B cell (primary cell): ENCODE measurements around the gene IFT122. TPM values are rescaled to one million over a fixed set of nuclear protein-coding genes. Genes with fewer than 3 reads are reported as not detected.
A peak's percentile ranks its signal among the peaks of the same experiment; 100 is the strongest.

ENCODE experiments used
- ATAC-seq: fragments of 200-7000 bp; cut with Tn5 transposase; one replicate; pipeline ENCODE4 v1.10.0; 2021; ENCODE audit warnings: low read depth, mild to moderate bottlenecking, moderate number of reproducible peaks, moderate library complexity
- CTCF ChIA-PET: fragments of 350-600 bp; sonication (Branson Sonifier 250); formaldehyde crosslinking; loops from one replicate; lab custom pipeline; 2021; ENCODE audit warnings: antibody characterized with exemption, inconsistent platforms; lab: Charles Lee
- POLR2A ChIA-PET: fragments of 350-600 bp; sonication (Branson Sonifier 250); formaldehyde crosslinking; loops from one replicate; lab custom pipeline; 2021; ENCODE audit warnings: antibody characterized with exemption; lab: Charles Lee
- DNase-seq: peaks from one replicate; pipeline ENCODE4 v3.0.0; 2013
- H2AFZ ChIP-seq: 2 replicates; pipeline ENCODE4 v1.6.1; 2012; ENCODE audit warnings: mild to moderate bottlenecking, low read depth, low read length; ENCODE audit not compliant: insufficient read depth, poor library complexity, severe bottlenecking
- H3K27ac ChIP-seq, 2 donors: 1 replicate in 1 of 2; 2 replicates in 1 of 2; pipeline ENCODE4 v1.5.1; 2012 to 2013; ENCODE audit warnings: low read length in 2 of 2, mild to moderate bottlenecking in 2 of 2, moderate library complexity in 1 of 2
- H3K27me3 ChIP-seq, 4 experiments: fragments of 200-600 bp in 1 of 4; sonication (generic) in 1 of 4; replicated peaks in 1 of 4; 1 replicate in 2 of 4; 2 replicates in 2 of 4; pipeline versions ENCODE4 v1.6.1 to v1.7.0; 2013 to 2016; ENCODE audit warnings: low read length in 3 of 4, mild to moderate bottlenecking in 2 of 4, mixed read lengths in 1 of 4, moderate library complexity in 1 of 4; ENCODE audit not compliant: insufficient read depth in 4 of 4, control insufficient read depth in 3 of 4; ENCODE audit errors: control extremely low read depth in 1 of 4
- H3K36me3 ChIP-seq, 2 experiments: replicated peaks in 1 of 2; 1 replicate in 1 of 2; 2 replicates in 1 of 2; pipeline versions ENCODE4 v1.6.1 to v1.7.1; 2013; ENCODE audit warnings: low read length in 1 of 2; ENCODE audit not compliant: insufficient read depth in 2 of 2, control insufficient read depth in 1 of 2; ENCODE audit errors: control extremely low read depth in 1 of 2, extremely low read depth in 1 of 2
- H3K4me1 ChIP-seq, 2 donors: fragments of 200-600 bp in 1 of 2; sonication (generic) in 1 of 2; 1 replicate in 1 of 2; 2 replicates in 1 of 2; pipeline versions ENCODE4 v1.5.1 to v1.6.1; 2013 to 2017; ENCODE audit warnings: low read length in 2 of 2; ENCODE audit not compliant: control insufficient read depth in 2 of 2, insufficient read depth in 2 of 2
- H3K4me2 ChIP-seq: replicated peaks from 2 replicates; pipeline ENCODE3; 2012; ENCODE audit warnings: mild to moderate bottlenecking, low read depth, low read length; ENCODE audit not compliant: poor library complexity, severe bottlenecking
- H3K4me3 ChIP-seq, 5 experiments: fragments of 200-600 bp in 1 of 5; sonication (generic) in 1 of 5; 1 replicate in 3 of 5; 2 replicates in 2 of 5; pipeline versions ENCODE4 v1.5.1 to v1.7.0; 2011 to 2016; ENCODE audit warnings: low read length in 4 of 5, mild to moderate bottlenecking in 4 of 5, low read depth in 2 of 5, control low read depth in 1 of 5, moderate library complexity in 1 of 5; ENCODE audit not compliant: insufficient read depth in 1 of 5; ENCODE audit errors: control extremely low read depth in 1 of 5, extremely low read depth in 1 of 5
- H3K79me2 ChIP-seq: fragments of 200-600 bp; sonication (generic); one replicate; pipeline ENCODE4 v1.6.0; 2016; ENCODE audit warnings: low read length; ENCODE audit not compliant: control insufficient read depth, insufficient read depth
- H3K9ac ChIP-seq: fragments of 200-600 bp; sonication (generic); 2 replicates; pipeline ENCODE4 v1.6.1; 2017; ENCODE audit warnings: mild to moderate bottlenecking, low read length, moderate library complexity
- H3K9me3 ChIP-seq, 3 donors: one replicate each; pipeline versions ENCODE4 v1.6.1 to v1.7.1; 2013; ENCODE audit warnings: low read length in 2 of 3; ENCODE audit not compliant: control insufficient read depth in 2 of 3, insufficient read depth in 1 of 3; ENCODE audit errors: control extremely low read depth in 1 of 3
- H4K20me1 ChIP-seq: 2 replicates; pipeline ENCODE4 v1.6.0; 2012; ENCODE audit warnings: mild to moderate bottlenecking, low read length; ENCODE audit not compliant: insufficient read depth, control insufficient read depth, poor library complexity, severe bottlenecking
- H3K27ac Mint-ChIP-seq: one replicate; pipeline ENCODE4 v1.8.0; 2021; ENCODE audit warnings: mixed read lengths
- H3K27me3 Mint-ChIP-seq: one replicate; pipeline ENCODE4 v1.8.0; 2021; ENCODE audit warnings: mixed read lengths
- H3K4me1 Mint-ChIP-seq: one replicate; pipeline ENCODE4 v1.8.0; 2021; ENCODE audit warnings: mixed read lengths
- H3K4me3 Mint-ChIP-seq: one replicate; pipeline ENCODE4 v1.8.0; 2021; ENCODE audit warnings: mixed read lengths
- H3K9me3 Mint-ChIP-seq: one replicate; pipeline ENCODE4 v1.8.0; 2022; ENCODE audit warnings: mixed read lengths; ENCODE audit not compliant: insufficient read depth
- CTCF ChIP-seq: fragments of 200-600 bp; IDR thresholded peaks from one replicate; pipeline ENCODE4 v1.8.0; 2022; ENCODE audit warnings: antibody characterized with exemption, mild to moderate bottlenecking
- EZH2 ChIP-seq: IDR thresholded peaks from 2 replicates; pipeline ENCODE4 v1.6.1; 2012; ENCODE audit warnings: borderline replicate concordance, low read depth, mild to moderate bottlenecking, moderate library complexity, low read length; ENCODE audit not compliant: insufficient read depth, poor library complexity, severe bottlenecking
- WGBS: methylation state at CpG from one replicate; pipeline ENCODE4 v1.1.5; 2013; ENCODE audit warnings: missing lambda C conversion rate; ENCODE audit not compliant: insufficient coverage; 5-methylcytosine and 5-hydroxymethylcytosine counted together
- intact Hi-C: fragments of 100-400 bp; cut with micrococcal nuclease; formaldehyde crosslinking; loops from one replicate; pipeline ENCODE4 v1.10.0; 2022
- polyA plus RNA-seq: library from polyadenylated mRNA; depleted of rRNA; stranded (reverse); fragments of >200 nt; gene quantifications from 2 replicates; pipeline ENCODE4 v1.2.3, GENCODE V29; 2012
- total RNA-seq, 2 donors: library from RNA; stranded (reverse); fragments of 120-200 nt in 1 of 2; gene quantifications; 1 replicate in 1 of 2; 2 replicates in 1 of 2; pipeline versions ENCODE4 v1.2.3 to v1.2.4, GENCODE V29; 2013 to 2022

The IFT122 gene
- total and polyA plus RNA-seq, 2 donors (not counting 1 experiment from before 2014, with no cell fraction given) = 14.0 to 34.3 TPM

- peaks cover 34 to 36% of the 10 kb centered on the region in 2 donors for H3K4me1 ChIP-seq
- H3K9me3 ChIP-seq = no peaks in the 10 kb centered on the region
- peak overlapping the region; percentile 93 for H3K4me3 Mint-ChIP-seq
- ChIA-PET CTCF (interaction anchor here (1.8 kb wide), 1 partner anchor 57 kb away, joined by 10 read pairs; no protein-coding TSS in a partner anchor), POLR2A (interaction anchor here (1.6 to 3.1 kb wide), 2 partner anchors 42 to 164 kb away, joined by 8 to 12 read pairs; no protein-coding TSS in a partner anchor)
- H2AFZ ChIP-seq = peak overlapping the region; percentile 93
- intact Hi-C loops = loop anchor here (5.0 kb wide), 4 partner anchors 166 to 386 kb away; partner anchors contain the start of gene PLXND1
- H3K36me3 ChIP-seq = peaks cover 0 to 19% of the 10 kb centered on the region in 2 experiments
- H3K27me3 Mint-ChIP-seq = no peaks in the 10 kb centered on the region
- peak overlapping the region; percentile 78 to 91 for H3K27ac ChIP-seq
- H3K9ac ChIP-seq = peak overlapping the region; percentile 98
- H3K4me2 ChIP-seq = peak overlapping the region; percentile 84
- DNase-seq (no peak), ATAC-seq (no peak)
- peaks cover 43% of the 10 kb centered on the region for H3K4me1 Mint-ChIP-seq
- peak overlapping the region; percentile 95 for H3K27ac Mint-ChIP-seq
- H3K9me3 Mint-ChIP-seq = no peaks in the 10 kb centered on the region
- H4K20me1 ChIP-seq = no peaks in the 10 kb centered on the region
- no CpG with 5 or more reads among the region's 9 CpGs for WGBS
- peaks cover 74% of the 10 kb centered on the region for H3K79me2 ChIP-seq
- TF ChIP-seq EZH2 (no peak), CTCF (no peak)
- no peaks in the 10 kb centered on the region for H3K27me3 ChIP-seq
- peak overlapping the region in 1 of 5 experiments; percentile 100 for H3K4me3 ChIP-seq
Observed at GRCh38 chr3:129441215-129441614, 1.2 kb downstream of the IFT122 start.

GRCh38 chr3:129441782-129442181 lies 1.8 kb downstream of the IFT122 start:
- no peak for ATAC-seq
- Mint-ChIP-seq H3K9me3 (no peaks in the 10 kb centered on the region), H3K27ac (no peak overlapping the region), H3K4me3 (no peak overlapping the region), H3K27me3 (no peaks in the 10 kb centered on the region), H3K4me1 (peaks cover 37% of the 10 kb centered on the region)
- TF ChIP-seq CTCF = no peak
- TF ChIP-seq EZH2 = no peak
- H3K9ac ChIP-seq = no peak overlapping the region
- H4K20me1 ChIP-seq = no peaks in the 10 kb centered on the region
- H3K79me2 ChIP-seq = peaks cover 76% of the 10 kb centered on the region
- H3K27ac ChIP-seq = peak overlapping the region in 1 of 2 donors; percentile 23
- H3K27me3 ChIP-seq = no peaks in the 10 kb centered on the region
- H3K4me1 ChIP-seq = peaks cover 29 to 30% of the 10 kb centered on the region in 2 donors
- WGBS = 69% methylated on average over 3 of the region's 4 CpGs
- H3K4me3 ChIP-seq = no peak overlapping the region
- no peak for DNase-seq
- H2AFZ ChIP-seq = no peak overlapping the region
- peaks cover 0 to 16% of the 10 kb centered on the region in 2 experiments for H3K36me3 ChIP-seq
- CTCF ChIA-PET = interaction anchor here (0.7 kb wide), 1 partner anchor 534 kb away, joined by 3 read pairs; no protein-coding TSS in a partner anchor
- no peaks in the 10 kb centered on the region for H3K9me3 ChIP-seq
- H3K4me2 ChIP-seq = no peak overlapping the region
- intact Hi-C loops = loop anchor here (5.0 kb wide), 4 partner anchors 166 to 386 kb away; partner anchors contain the start of gene PLXND1
- POLR2A ChIA-PET = no interaction called here
